Brain microvascular endothelial cell (primary cell): Measurements from ENCODE around the gene DNMT3A.

Source experiments
- DNase-seq: peaks from one replicate; pipeline ENCODE4 v3.0.0-alpha.2; 2020
- H3K27ac ChIP-seq: fragments of 250-450 bp; sonication (Bioruptor Pico); 2 replicates; pipeline ENCODE4 v1.5.1; 2020; ENCODE audit warnings: mild to moderate bottlenecking, moderate library complexity
- H3K27me3 ChIP-seq: fragments of 250-450 bp; sonication (Bioruptor Pico); replicated peaks from 2 replicates; pipeline ENCODE4 v1.5.1; 2020; ENCODE audit warnings: mild to moderate bottlenecking
- H3K36me3 ChIP-seq: fragments of 250-450 bp; sonication (Bioruptor Pico); replicated peaks from 2 replicates; pipeline ENCODE4 v1.5.1; 2020; ENCODE audit warnings: mild to moderate bottlenecking
- H3K4me3 ChIP-seq: 2 replicates; pipeline ENCODE4 v1.5.1; 2011; ENCODE audit warnings: low read depth, mild to moderate bottlenecking, control low read depth, low read length, moderate library complexity
- CTCF ChIP-seq: IDR thresholded peaks from 2 replicates; pipeline ENCODE4 v1.5.1; 2011; ENCODE audit warnings: low read depth, mild to moderate bottlenecking, moderate library complexity, low read length, control low read depth, inconsistent platforms; ENCODE audit errors: missing control alignments
- in situ Hi-C: cut with HindIII; loops from 2 replicates; pipeline ENCODE4 v1.10.0; 2017; ENCODE audit warnings: low sequenced_read_pairs, low pct_ligation_motif_present

DNMT3A gene

GRCh38 chr2:25281941-25282340 is 59.8 kb downstream of the DNMT3A start:
- no peaks in the 10 kb centered on the region for H3K36me3 ChIP-seq
- H3K27me3 ChIP-seq: no peaks in the 10 kb centered on the region
- in situ Hi-C loops: no loop called here
- H3K27ac ChIP-seq: no peak overlapping the region
- DNase-seq: no peak
- TF ChIP-seq CTCF: no peak
- no peak overlapping the region for H3K4me3 ChIP-seq

GRCh38 chr2:25281522-25281921 is 60.2 kb downstream of the DNMT3A start:
- in situ Hi-C loops: no loop called here
- Histone ChIP-seq H3K4me3 (no peak overlapping the region), H3K36me3 (no peaks in the 10 kb centered on the region), H3K27me3 (no peaks in the 10 kb centered on the region), H3K27ac (no peak overlapping the region)
- TF ChIP-seq CTCF: no peak
- no peak for DNase-seq

GRCh38 chr2:25280051-25280687 is 61.6 kb downstream of the DNMT3A start:
- in situ Hi-C loops: no loop called here

GRCh38 chr2:25279091-25279651 is 62.6 kb downstream of the DNMT3A start:
- no peak for DNase-seq
- Histone ChIP-seq H3K27me3 (no peaks in the 10 kb centered on the region), H3K36me3 (no peaks in the 10 kb centered on the region), H3K4me3 (no peak overlapping the region), H3K27ac (no peak overlapping the region)
- in situ Hi-C loops: no loop called here
- TF ChIP-seq CTCF: no peak

More at GRCh38 chr2:25280051-25280687, 61.6 kb downstream of the DNMT3A start:
- Histone ChIP-seq H3K27me3 (no peaks in the 10 kb centered on the region), H3K4me3 (no peak overlapping the region), H3K36me3 (no peaks in the 10 kb centered on the region), H3K27ac (no peak overlapping the region)
- no peak for DNase-seq
- TF ChIP-seq CTCF: no peak

GRCh38 chr2:25276569-25277465 is 64.9 kb downstream of the DNMT3A start:
- H3K36me3 ChIP-seq: no peaks in the 10 kb centered on the region
- in situ Hi-C loops: no loop called here
- peak overlapping the region; percentile 46 for H3K4me3 ChIP-seq
- TF ChIP-seq CTCF: peak; percentile 71
- no peak overlapping the region for H3K27ac ChIP-seq
- H3K27me3 ChIP-seq: no peaks in the 10 kb centered on the region
- no peak for DNase-seq
